PC-3 (cell line): Measurements from ENCODE around the gene HSPA1L.

Experiments used
- CTCF ChIP-seq: fragments of 300-600 bp; sonication (generic); conservative IDR thresholded peaks from 2 replicates; pipeline ENCODE4 v1.5.1; 2017; ENCODE audit warnings: antibody characterized with exemption, low read depth, mild to moderate bottlenecking, low read length
- EZH2phosphoT487 ChIP-seq: fragments of 300-600 bp; sonication (generic); IDR thresholded peaks from 2 replicates; pipeline ENCODE4 v1.6.1; 2018; ENCODE audit warnings: mild to moderate bottlenecking, antibody characterized with exemption, low read length, borderline replicate concordance

- TF ChIP-seq CTCF = no peak
- no peak for TF ChIP-seq EZH2phosphoT487
Measured at GRCh38 chr6:31815025-31815838, at the start of gene HSPA1L, which contains the start of gene HSPA1A.
